Fibroblast of skin of left quadriceps (primary cell): ENCODE results near the gene PRKAR1A.

Experiments used
- DNase-seq, 2 experiments: peaks; one replicate each; pipeline ENCODE4 v3.0.0-alpha.2; 2013; ENCODE audit warnings: low read depth in 2 of 2

The PRKAR1A gene

GRCh38 chr17:68600067-68600930 lies 88.1 kb downstream of the PRKAR1A start:
- no peak for DNase-seq
